ENCODE measurements around the gene UTF1.

The UTF1 gene

GRCh38 chr10:133257489-133258065, 27.6 kb downstream of the UTF1 start (continued):
- no peak for TF ChIP-seq ZNF202 (tag by site-specific recombination; IDR thresholded peaks at IDR 0.05; ENCODE audit: borderline replicate concordance)
- no peak for TF ChIP-seq ZNF133 (tag by site-specific recombination; IDR thresholded peaks at IDR 0.05)
- TF ChIP-seq WT1 (tag by site-specific recombination; IDR thresholded peaks at IDR 0.05): peak; percentile 80
- TF ChIP-seq ZNF518A (tag by site-specific recombination; conservative IDR thresholded peaks at IDR 0.05; ENCODE audit: low read depth): no peak
- TF ChIP-seq ZNF580 (tag by site-specific recombination; IDR thresholded peaks at IDR 0.05): no peak
- TF ChIP-seq ZNF16 (tag by site-specific recombination; IDR thresholded peaks at IDR 0.05; ENCODE audit: low read depth): no peak
- TF ChIP-seq ZBTB21 (tag by site-specific recombination; IDR thresholded peaks at IDR 0.05): no peak
- no peak for TF ChIP-seq ZNF138 (tag by site-specific recombination; IDR thresholded peaks at IDR 0.05; ENCODE audit: borderline replicate concordance)
- TF ChIP-seq ZNF426 (tag by site-specific recombination; IDR thresholded peaks at IDR 0.05): no peak
- TF ChIP-seq ZNF449 (tag by site-specific recombination; IDR thresholded peaks at IDR 0.05): no peak
- peak; percentile 38 for TF ChIP-seq SP2 (tag by site-specific recombination; IDR thresholded peaks at IDR 0.05)
- no peak for TF ChIP-seq MZF1 (tag by site-specific recombination; IDR thresholded peaks at IDR 0.05; ENCODE audit: borderline replicate concordance)
- TF ChIP-seq ZNF174 (tag by site-specific recombination; IDR thresholded peaks at IDR 0.05): no peak
- TF ChIP-seq ZNF341 (tag by site-specific recombination; IDR thresholded peaks at IDR 0.05; ENCODE audit: low read depth): no peak
- no peak for TF ChIP-seq ELK4 (IDR thresholded peaks at IDR 0.05; ENCODE audit: borderline replicate concordance, low read depth, low read length)
- 0 out of 2 replicates have a peak, but pooled peaks have one; percentile 51 for TF ChIP-seq PRDM1 (tag by site-specific recombination; IDR thresholded peaks at IDR 0.05)
- no peak for TF ChIP-seq ZNF354C (tag by site-specific recombination; IDR thresholded peaks at IDR 0.05; ENCODE audit: borderline replicate concordance, low read depth)
- TF ChIP-seq ZNF394 (tag by site-specific recombination; IDR thresholded peaks at IDR 0.05; ENCODE audit: borderline replicate concordance): no peak
- TF ChIP-seq ZBTB1 (tag by site-specific recombination; IDR thresholded peaks at IDR 0.05): no peak
- TF ChIP-seq ZNF513 (tag by site-specific recombination; IDR thresholded peaks at IDR 0.05): no peak
- TF ChIP-seq ZNF223 (tag by site-specific recombination; IDR thresholded peaks at IDR 0.05): no peak
- no peak for TF ChIP-seq ZFP69B (tag by site-specific recombination; IDR thresholded peaks at IDR 0.05)
- TF ChIP-seq ZNF280C (tag by site-specific recombination; IDR thresholded peaks at IDR 0.05): no peak
- TF ChIP-seq ZNF791 (tag by site-specific recombination; IDR thresholded peaks at IDR 0.05): no peak
- TF ChIP-seq SCRT2 (tag by site-specific recombination; IDR thresholded peaks at IDR 0.05): no peak
- no peak for TF ChIP-seq ZNF266 (tag by site-specific recombination; IDR thresholded peaks at IDR 0.05; ENCODE audit: low read depth)
- TF ChIP-seq ZNF416 (tag by site-specific recombination; IDR thresholded peaks at IDR 0.05): no peak
- no peak for TF ChIP-seq ZBTB7A (tag by site-specific recombination; IDR thresholded peaks at IDR 0.05; ENCODE audit: low read depth)
- no peak for TF ChIP-seq ZNF335 (tag by site-specific recombination; conservative IDR thresholded peaks at IDR 0.05)
